ENCODE results near the gene DTX3. TPM values are rescaled to one million over a fixed set of nuclear protein-coding genes. Genes with fewer than 3 reads are reported as not detected.

DTX3 gene
- total and polyA plus RNA-seq, 10 donors: 13.7 to 30.7 (median 21.6) TPM

DNA sequence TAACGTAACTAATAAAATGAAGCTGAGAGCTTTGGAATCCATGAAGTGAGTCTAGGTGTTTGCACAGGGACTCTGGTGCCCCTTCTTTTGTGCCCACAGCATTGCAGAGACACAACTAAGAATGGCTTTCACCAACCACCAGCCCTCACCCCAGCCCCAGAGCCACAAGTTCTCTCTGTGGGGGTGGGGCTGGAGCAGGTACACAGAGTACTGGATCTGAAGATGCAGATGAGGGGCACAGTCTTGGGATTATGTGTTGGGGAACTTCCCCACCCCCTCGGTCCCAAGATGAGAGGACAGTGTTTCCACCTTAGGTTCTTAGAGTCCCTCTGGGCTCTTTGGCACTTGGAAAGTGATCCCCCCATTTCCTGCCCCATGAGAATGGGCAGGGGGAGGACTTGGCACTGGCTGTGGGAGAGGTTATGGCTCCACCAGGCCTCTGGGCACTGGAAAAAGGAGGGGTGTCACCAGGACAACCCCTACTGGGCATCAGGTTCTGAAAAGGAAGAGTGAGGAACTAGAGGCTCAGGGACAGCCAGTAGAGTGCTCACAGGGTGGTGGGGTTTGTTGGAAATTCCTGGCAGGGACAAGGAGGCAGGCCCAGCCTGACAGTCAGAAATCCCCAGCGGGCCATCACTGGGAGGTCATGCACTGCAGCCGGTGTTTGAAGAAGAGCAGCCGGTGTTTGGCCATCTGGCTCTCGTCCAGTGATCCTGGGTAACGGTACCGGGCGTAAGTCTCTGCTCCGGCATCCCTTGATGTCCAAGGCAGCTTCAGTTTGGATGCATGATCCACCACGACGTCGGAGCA, 21.7 kb downstream of the DTX3 start:
- H3K4me1 ChIP-seq: peaks cover 5 to 27% (median 22%) of the 10 kb centered on the region in 6 donors
- no peaks in the 10 kb centered on the region for H3K9me3 ChIP-seq
- DNase-seq: no peak
- intact Hi-C loops (cut with DNase I; ENCODE audit: low total_unique reads): no loop called here
- no peak for TF ChIP-seq POLR2A (IDR thresholded peaks at IDR 0.05)
- no peak for TF ChIP-seq POLR2AphosphoS5 (IDR thresholded peaks at IDR 0.05)
- TF ChIP-seq CTCF (IDR thresholded peaks at IDR 0.05 in 8 of 11, conservative IDR thresholded peaks at IDR 0.05 in 3 of 11): no peak
- H3K27ac ChIP-seq: no peak overlapping the region
- H3K27me3 ChIP-seq (replicated peaks in 1 of 7): peaks cover 8 to 99% (median 82%) of the 10 kb centered on the region in 7 donors
- no peak overlapping the region for H3K4me3 ChIP-seq
- no peaks in the 10 kb centered on the region for H3K36me3 ChIP-seq
- WGBS, 5 donors: 42 to 64% (median 48%) methylated on average over 12 to 13 of the region's 13 CpGs

DNA sequence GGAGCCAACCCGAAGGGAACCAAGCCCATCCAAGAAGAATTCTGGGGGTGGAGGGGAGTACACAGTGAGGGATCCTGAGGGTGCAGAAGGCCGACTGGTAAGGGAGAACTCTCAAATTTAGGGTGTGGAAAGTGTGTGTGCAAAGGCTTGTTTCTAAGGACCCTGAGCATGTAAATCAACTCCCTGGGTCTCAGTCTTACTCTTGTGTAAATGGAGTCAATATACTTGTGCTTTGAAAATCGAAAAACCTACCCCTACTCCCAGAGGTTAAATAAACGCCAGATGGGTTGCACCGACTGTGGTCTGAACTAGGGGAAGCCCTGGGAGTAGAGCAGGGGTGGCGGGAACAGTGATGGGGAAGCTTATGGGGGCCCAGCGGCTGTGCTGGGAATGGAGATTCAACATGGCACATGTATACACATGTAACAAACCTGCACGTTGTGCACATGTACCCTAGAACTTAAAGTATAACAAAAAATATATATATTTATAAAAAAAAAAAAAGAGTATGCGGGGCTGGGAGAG, 22.4 kb downstream of the DTX3 start:
- peaks cover 9 to 99% (median 83%) of the 10 kb centered on the region in 7 donors for H3K27me3 ChIP-seq (replicated peaks in 1 of 7)
- H3K4me1 ChIP-seq: peaks cover 3 to 26% (median 20%) of the 10 kb centered on the region in 6 donors
- H3K4me3 ChIP-seq: peak overlapping the region in 2 of 8 donors; percentile 9 to 58
- no peaks in the 10 kb centered on the region for H3K9me3 ChIP-seq
- 20 to 26% (median 21%) methylated on average over 9 of the region's 9 CpGs for WGBS, 5 donors
- no peak overlapping the region for H3K27ac ChIP-seq
- no peak for DNase-seq
- intact Hi-C loops (cut with DNase I; ENCODE audit: low total_unique reads): no loop called here
- TF ChIP-seq POLR2A (IDR thresholded peaks at IDR 0.05) (no peak), POLR2AphosphoS5 (IDR thresholded peaks at IDR 0.05) (no peak), CTCF (IDR thresholded peaks at IDR 0.05 in 8 of 11, conservative IDR thresholded peaks at IDR 0.05 in 3 of 11) (no peak)
- no peaks in the 10 kb centered on the region for H3K36me3 ChIP-seq

GRCh38 chr12:57627501-57628279, 23.1 kb downstream of the DTX3 start:
- no peak for DNase-seq
- 4 to 7% (median 5%) methylated on average over 40 to 67 of the region's 67 CpGs for WGBS, 5 donors
- peaks cover 10 to 31% (median 26%) of the 10 kb centered on the region in 6 donors for H3K4me1 ChIP-seq
- TF ChIP-seq CTCF (IDR thresholded peaks at IDR 0.05 in 8 of 11, conservative IDR thresholded peaks at IDR 0.05 in 3 of 11) (peak in 2 of 11 experiments; percentile 8 to 32), POLR2A (IDR thresholded peaks at IDR 0.05) (no peak), POLR2AphosphoS5 (IDR thresholded peaks at IDR 0.05) (peak in 1 of 3 donors; percentile 8)
- intact Hi-C loops (cut with DNase I; ENCODE audit: low total_unique reads): no loop called here
- H3K36me3 ChIP-seq: no peaks in the 10 kb centered on the region
- peaks cover 15 to 99% (median 83%) of the 10 kb centered on the region in 7 donors for H3K27me3 ChIP-seq (replicated peaks in 1 of 7)
- no peaks in the 10 kb centered on the region for H3K9me3 ChIP-seq
- H3K4me3 ChIP-seq: peak overlapping the region in 4 of 8 donors; percentile 9 to 58 (median 26)
- no peak overlapping the region for H3K27ac ChIP-seq
